Ascending aorta (tissue), 2 donors: ENCODE results near the gene NRXN2. TPM values are rescaled to one million over a fixed set of nuclear protein-coding genes. Genes with fewer than 3 reads are reported as not detected.

Experiments
- DNase-seq, 2 donors: peaks; one replicate each; pipeline ENCODE4 v3.0.0-alpha.2; 2019; ENCODE audit warnings: low spot score in 2 of 2
- H3K27ac ChIP-seq, 2 donors: fragments of 200-600 bp; sonication (generic); one replicate each; pipeline ENCODE4 v1.5.1; 2016 to 2017; ENCODE audit warnings: mild to moderate bottlenecking in 1 of 2
- H3K27me3 ChIP-seq: fragments of 200-600 bp; sonication (generic); one replicate; pipeline ENCODE4 v1.5.1; 2017
- H3K36me3 ChIP-seq, 2 donors: fragments of 200-600 bp; sonication (generic); one replicate each; pipeline ENCODE4 v1.5.1; 2016
- H3K4me1 ChIP-seq, 2 donors: fragments of 200-600 bp; sonication (generic); one replicate each; pipeline ENCODE4 v1.5.1; 2016 to 2017; ENCODE audit warnings: mild to moderate bottlenecking in 1 of 2
- H3K4me3 ChIP-seq, 2 donors: fragments of 200-600 bp; sonication (generic); one replicate each; pipeline ENCODE4 v1.5.1; 2016 to 2017; ENCODE audit warnings: mild to moderate bottlenecking in 1 of 2
- H3K9me3 ChIP-seq, 2 donors: fragments of 200-600 bp; sonication (generic); one replicate each; pipeline ENCODE4 v1.5.1; 2016
- intact Hi-C: fragments of 100-400 bp; cut with DNase I; formaldehyde crosslinking; loops from one replicate; pipeline ENCODE4 v1.15.1; 2023
- total RNA-seq: library from RNA; depleted of rRNA; stranded (reverse); fragments of >200 nt; gene quantifications from one replicate; pipeline ENCODE4 v1.1.0, GENCODE V29; 2016
- TF ChIP-seq, protein P1 (sequence below), 3 experiments: fragments of 200-600 bp in 2 of 3; fragments of 450-650 bp in 1 of 3; sonication (generic) in 2 of 3; IDR thresholded peaks; one replicate each; pipeline ENCODE4 v1.5.1; 2016 to 2019; ENCODE audit warnings: antibody characterized with exemption in 3 of 3, mild to moderate bottlenecking in 1 of 3, moderate library complexity in 1 of 3

NRXN2 gene
- total RNA-seq, 1 donor from 2014 or later = 26.0 TPM

DNA sequence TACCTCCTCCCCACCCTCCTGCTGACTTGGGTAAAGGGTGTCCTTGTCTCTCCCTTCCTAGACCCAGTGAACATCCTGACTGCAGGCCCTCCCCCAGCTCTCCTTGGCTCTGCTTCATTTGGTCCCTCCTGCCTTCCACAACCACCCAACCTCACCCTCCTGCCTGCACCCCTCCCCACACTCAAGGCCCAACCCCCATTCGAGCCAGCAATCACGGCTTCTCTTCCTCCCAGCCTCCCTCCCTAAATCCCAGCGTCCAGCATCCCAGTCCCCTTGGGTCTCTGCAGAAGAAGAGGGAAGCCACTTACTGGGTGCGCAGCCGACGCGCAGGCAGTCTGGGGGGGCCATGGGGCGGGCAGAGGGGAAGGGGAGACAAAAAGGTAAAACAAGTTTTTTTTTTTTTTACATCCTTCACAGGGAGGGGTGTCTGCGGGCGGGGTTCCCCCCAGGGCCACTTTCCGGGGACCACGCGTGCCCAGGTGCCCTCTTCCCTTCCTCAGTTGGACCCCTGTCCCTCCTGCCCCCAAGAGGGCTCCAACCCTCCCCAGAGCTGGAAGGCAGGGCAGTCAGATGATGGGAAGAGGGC lies 69.5 kb downstream of the NRXN2 start:
- DNase-seq = no peak
- peaks cover 0 to 10% of the 10 kb centered on the region in 2 donors for H3K36me3 ChIP-seq
- H3K4me1 ChIP-seq = no peaks in the 10 kb centered on the region
- H3K27me3 ChIP-seq = no peaks in the 10 kb centered on the region
- H3K4me3 ChIP-seq = no peak overlapping the region
- TF ChIP-seq, protein P1, sequence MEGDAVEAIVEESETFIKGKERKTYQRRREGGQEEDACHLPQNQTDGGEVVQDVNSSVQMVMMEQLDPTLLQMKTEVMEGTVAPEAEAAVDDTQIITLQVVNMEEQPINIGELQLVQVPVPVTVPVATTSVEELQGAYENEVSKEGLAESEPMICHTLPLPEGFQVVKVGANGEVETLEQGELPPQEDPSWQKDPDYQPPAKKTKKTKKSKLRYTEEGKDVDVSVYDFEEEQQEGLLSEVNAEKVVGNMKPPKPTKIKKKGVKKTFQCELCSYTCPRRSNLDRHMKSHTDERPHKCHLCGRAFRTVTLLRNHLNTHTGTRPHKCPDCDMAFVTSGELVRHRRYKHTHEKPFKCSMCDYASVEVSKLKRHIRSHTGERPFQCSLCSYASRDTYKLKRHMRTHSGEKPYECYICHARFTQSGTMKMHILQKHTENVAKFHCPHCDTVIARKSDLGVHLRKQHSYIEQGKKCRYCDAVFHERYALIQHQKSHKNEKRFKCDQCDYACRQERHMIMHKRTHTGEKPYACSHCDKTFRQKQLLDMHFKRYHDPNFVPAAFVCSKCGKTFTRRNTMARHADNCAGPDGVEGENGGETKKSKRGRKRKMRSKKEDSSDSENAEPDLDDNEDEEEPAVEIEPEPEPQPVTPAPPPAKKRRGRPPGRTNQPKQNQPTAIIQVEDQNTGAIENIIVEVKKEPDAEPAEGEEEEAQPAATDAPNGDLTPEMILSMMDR (IDR thresholded peaks at IDR 0.05) = no peak
- H3K9me3 ChIP-seq = no peaks in the 10 kb centered on the region
- intact Hi-C loops = loop anchor here (1.0 to 5.0 kb wide), 5 partner anchors 34 to 296 kb away; partner anchors contain the start of gene RPS6KA4
- no peak overlapping the region for H3K27ac ChIP-seq

DNA sequence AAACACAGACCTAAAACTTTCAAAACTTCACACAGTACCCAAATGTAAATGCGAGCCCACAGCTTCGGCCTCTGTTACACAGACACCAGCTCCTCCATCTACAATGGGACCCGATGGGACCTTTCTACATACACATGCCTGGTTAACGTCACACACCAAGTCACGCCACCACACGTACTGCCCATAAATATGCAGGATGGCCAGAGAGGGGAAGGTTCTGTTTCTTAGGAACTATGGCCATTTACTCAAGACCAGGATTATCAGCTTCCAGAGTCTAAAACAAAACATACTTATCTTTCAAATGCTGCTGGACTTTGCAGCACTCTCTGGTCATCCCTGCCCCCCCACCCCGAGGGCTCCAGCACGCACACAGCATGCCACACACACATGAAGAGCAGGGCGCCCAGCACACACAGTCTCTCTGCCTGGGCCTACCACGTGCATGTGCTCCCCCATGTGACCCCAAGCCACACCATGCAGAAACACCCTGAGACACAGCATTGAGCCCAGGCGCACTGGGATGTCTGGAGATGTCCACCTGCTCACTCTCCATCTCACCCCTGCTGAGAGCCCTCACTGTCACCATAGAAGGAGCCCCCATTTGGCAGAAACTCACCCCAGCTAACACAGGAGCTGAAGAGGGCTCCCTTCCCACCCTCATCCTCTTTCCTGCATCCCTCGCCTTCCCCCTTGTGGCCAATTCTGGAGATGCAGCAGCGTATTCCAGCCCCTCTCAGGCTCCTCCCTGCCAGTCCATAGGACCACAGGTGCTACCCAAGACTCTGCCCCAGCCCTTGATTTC lies 70.2 kb downstream of the NRXN2 start:
- intact Hi-C loops = loop anchor here (1.0 to 5.0 kb wide), 5 partner anchors 35 to 295 kb away; partner anchors contain the start of gene RPS6KA4
- Histone ChIP-seq H3K4me3 (no peak overlapping the region), H3K36me3 (peaks cover 0 to 10% of the 10 kb centered on the region in 2 donors), H3K27ac (no peak overlapping the region), H3K27me3 (no peaks in the 10 kb centered on the region), H3K9me3 (no peaks in the 10 kb centered on the region), H3K4me1 (no peaks in the 10 kb centered on the region)
- TF ChIP-seq, protein P1 (IDR thresholded peaks at IDR 0.05) = peak; percentile 87 to 94 (median 88)
- peak in 1 of 2 donors; percentile 89 for DNase-seq

DNA sequence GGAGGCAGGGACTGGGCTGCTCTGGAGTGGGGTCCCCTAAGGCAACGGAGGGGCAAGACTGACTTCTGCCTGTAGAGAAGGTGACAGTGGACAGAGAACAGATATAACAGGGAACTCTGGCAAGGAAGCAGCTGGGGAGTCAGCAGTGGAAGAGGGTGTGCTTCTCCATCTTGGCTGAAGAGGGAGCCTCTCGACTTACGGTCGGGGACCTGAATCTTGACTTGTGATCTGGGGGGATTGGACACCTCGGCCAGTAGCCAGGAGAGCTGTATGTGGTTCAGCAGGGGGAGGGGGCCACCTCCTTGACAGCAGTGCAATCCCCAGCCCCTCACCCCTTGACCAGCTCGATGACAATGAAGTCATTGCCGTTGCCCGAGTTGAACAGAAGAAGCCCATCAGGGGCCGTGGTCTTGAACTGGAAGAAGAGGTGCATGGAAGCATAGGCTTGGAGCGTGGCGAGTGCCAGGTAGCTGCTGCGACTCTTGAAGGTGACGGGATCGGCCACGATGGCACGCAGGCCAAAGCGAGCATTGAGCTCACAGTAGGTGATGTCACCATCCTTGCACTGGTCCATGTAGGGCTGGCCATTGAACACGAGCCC lies 72.0 kb downstream of the NRXN2 start:
- DNase-seq = no peak
- no peak overlapping the region for H3K4me3 ChIP-seq
- no peaks in the 10 kb centered on the region for H3K27me3 ChIP-seq
- H3K9me3 ChIP-seq = no peaks in the 10 kb centered on the region
- intact Hi-C loops = loop anchor here (5.0 kb wide), 2 partner anchors 36 to 294 kb away; partner anchors contain the start of gene RPS6KA4
- no peaks in the 10 kb centered on the region for H3K4me1 ChIP-seq
- TF ChIP-seq, protein P1 (IDR thresholded peaks at IDR 0.05) = peak in 2 of 3 experiments; percentile 18 to 33
- no peak overlapping the region for H3K27ac ChIP-seq
- peaks cover 0 to 10% of the 10 kb centered on the region in 2 donors for H3K36me3 ChIP-seq

GRCh38 chr11:64649291-64649697 lies 73.7 kb downstream of the NRXN2 start:
- peaks cover 0 to 10% of the 10 kb centered on the region in 2 donors for H3K36me3 ChIP-seq
- H3K4me3 ChIP-seq = no peak overlapping the region
- TF ChIP-seq, protein P1 (IDR thresholded peaks at IDR 0.05) = peak in 1 of 3 experiments; percentile 27
- H3K9me3 ChIP-seq = no peaks in the 10 kb centered on the region
- no peaks in the 10 kb centered on the region for H3K4me1 ChIP-seq
- no peak for DNase-seq
- intact Hi-C loops = no loop called here
- H3K27me3 ChIP-seq = no peaks in the 10 kb centered on the region
- no peak overlapping the region for H3K27ac ChIP-seq

DNA sequence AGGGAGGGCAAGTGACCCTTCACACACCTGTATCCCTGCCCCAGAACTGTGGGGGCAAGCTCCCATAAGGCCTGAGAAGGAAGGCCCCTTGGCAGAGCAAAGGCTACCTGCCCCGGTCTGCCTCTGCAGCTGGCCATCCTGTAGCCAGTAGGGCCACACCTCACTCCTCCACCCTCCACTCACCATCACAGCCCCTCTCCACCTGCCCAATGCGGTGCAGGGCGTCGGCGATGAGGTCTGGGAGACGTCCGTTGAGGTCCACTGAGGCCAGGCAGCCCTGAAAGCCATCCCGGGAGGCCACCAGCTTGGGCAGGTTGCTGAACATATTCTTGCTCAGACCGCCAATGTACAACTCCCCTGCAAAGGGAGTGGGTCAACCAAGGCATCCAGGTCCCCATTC lies 74.4 kb downstream of the NRXN2 start:
- DNase-seq = no peak
- intact Hi-C loops = no loop called here
- no peaks in the 10 kb centered on the region for H3K9me3 ChIP-seq
- peaks cover 0 to 10% of the 10 kb centered on the region in 2 donors for H3K36me3 ChIP-seq
- H3K4me1 ChIP-seq = peaks cover 0 to 4% of the 10 kb centered on the region in 2 donors
- no peak overlapping the region for H3K4me3 ChIP-seq
- TF ChIP-seq, protein P1 (IDR thresholded peaks at IDR 0.05) = no peak
- no peaks in the 10 kb centered on the region for H3K27me3 ChIP-seq
- no peak overlapping the region for H3K27ac ChIP-seq
